HG03095 (cell line): ENCODE data around the gene ZNF577.

Experiments used
- ATAC-seq: cut with Tn5 transposase; IDR thresholded peaks from one replicate; pipeline ENCODE4 v1.9.1; 2021; ENCODE audit warnings: moderate library complexity; ENCODE audit not compliant: unreplicated experiment

The ZNF577 gene

DNA sequence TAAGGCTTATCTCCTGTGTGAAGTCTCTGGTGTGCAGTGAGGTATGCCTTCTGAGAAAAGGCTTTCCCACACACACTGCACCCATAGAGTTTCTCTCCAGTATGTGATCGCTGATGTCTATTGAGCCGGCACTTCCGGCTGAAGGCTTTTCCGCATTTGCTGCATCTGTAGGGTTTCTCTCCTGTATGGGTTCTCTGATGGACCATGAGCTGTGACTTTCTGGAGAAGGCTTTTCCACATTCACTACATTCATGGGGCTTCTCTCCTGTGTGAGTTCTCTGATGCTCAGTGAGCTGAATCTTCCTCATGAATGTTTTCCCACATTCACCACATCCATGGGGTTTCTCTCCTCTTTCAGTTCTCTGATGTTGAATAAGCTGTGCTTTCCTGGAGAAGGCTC lies 14.7 kb downstream of the ZNF577 start:
- ATAC-seq = no peak

DNA sequence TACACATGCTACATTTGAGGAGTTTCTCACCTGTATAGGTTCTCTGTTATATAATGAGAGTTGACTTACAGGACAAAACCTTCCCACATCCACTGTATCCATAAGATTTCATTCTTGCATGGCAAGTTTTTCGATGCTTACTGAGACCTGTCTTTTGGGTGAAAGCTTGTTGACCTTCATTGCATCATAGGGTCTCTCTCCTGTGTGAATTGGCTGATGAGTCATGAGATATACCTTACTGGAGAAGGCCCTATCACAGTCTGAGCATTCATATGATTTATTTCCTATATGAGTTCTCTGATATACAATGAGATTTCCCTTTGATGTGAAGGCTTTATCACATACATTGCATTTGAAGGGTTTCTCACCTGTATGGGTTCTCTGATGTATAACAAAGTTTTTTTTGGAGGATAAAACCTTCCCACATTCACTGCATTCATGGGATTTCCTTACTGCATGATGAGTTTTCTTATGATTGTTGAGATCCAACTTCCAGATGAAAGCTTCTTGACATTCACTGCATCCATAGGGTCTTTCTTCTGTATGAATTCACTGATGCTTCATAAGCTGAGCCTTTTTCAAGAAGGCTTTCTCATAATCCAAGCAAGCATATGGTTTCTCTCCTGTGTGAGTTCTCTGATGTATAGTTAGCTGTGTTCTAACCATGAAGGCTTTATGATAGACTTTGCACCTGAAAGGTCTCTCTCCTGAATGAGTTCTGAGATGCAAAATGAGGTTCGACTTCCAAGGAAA lies 25.7 kb downstream of the ZNF577 start:
- ATAC-seq = no peak

DNA sequence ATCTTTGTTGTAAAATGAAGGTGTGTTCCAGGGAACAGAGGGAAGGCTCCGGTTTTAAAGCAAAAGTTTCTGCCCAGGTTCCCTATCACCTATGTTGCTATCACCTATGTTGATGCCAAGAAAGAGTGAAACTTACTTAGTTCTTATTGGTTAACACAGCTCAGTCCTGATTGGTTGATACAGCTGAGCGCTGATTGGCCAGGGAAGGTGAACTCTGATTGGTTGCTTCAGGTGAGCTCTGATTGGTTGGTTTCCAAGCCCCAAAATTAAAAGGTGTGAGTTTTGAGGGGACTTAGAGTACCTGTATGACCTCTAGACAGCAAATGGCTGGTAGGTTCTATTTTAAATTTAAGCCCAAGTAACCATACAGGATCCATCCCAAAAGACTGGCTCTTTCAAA lies 50.6 kb downstream of the ZNF577 start:
- no peak for ATAC-seq

DNA sequence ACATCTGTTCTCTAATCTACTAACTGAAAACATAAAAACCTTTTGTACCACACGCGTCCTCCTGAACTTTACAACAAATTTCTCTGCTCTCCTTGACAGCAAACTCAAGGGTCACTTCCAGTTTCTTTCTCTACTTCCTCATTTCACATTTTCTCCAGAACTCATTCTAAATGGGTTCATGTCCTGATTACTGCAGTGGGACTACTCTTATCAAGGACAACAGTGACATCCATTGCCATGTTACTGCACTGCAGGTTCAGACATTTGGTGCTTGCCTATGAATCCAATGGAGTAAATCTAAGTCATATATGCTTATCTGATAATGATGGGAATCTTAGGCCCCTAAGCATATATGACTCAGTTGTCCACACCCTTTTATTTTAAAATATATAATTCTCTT lies 57.5 kb downstream of the ZNF577 start:
- no peak for ATAC-seq

DNA sequence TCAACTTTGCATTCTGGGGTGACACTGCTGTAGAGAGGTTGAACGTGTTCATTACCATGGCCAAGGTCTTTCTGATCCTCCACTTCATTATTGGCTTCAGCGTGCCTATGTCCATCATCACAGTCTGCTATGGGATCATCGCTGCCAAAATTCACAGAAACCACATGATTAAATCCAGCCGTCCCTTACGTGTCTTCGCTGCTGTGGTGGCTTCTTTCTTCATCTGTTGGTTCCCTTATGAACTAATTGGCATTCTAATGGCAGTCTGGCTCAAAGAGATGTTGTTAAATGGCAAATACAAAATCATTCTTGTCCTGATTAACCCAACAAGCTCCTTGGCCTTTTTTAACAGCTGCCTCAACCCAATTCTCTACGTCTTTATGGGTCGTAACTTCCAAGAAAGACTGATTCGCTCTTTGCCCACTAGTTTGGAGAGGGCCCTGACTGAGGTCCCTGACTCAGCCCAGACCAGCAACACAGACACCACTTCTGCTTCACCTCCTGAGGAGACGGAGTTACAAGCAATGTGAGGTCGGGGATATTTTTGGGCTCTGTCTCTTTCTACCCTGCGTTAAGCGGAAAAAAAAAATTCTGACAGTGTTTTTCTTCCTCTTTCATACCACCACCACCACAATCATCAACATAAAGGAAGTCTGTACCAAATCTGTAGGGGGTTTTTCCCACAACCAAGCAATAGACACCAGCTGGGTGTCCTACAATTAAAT lies 63.3 kb downstream of the ZNF577 start:
- ATAC-seq = no peak

DNA sequence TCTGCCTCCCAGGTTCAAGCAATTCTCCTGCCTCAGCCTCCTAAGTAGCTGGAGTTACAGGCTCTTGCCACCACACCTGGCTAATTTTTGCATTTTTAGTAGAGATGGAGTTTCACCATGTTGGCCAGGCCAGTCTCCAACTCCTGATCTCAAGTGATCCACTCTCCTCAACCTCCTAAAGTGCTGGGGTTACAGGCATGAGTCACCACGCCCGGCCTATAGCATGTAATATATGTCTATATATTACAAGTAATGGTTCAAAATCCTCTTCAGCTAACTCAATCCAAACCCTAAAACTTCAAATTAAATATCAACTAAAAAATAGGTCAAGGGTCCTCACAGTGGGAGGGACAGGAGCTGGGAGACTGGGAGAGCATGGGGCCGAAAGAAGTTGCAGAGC lies 64.8 kb downstream of the ZNF577 start:
- no peak for ATAC-seq

DNA sequence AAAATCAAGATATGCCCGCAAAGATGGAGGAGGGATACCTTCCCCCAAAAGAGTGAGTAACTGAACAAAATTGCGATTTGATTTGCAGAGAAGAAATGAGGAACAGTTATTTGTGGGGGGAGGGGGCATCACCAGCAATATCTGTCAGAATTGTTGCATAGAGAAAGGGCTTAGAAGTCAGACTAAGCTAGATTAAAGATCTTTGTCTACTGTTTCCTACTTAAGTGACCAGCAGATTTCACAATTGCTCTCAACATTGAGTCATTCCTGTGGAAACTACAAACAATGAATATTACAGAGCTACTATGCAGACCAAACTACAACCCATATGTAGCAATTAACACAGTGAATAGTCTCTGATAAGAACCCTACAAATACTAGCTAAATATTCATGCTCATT lies 65.4 kb downstream of the ZNF577 start:
- ATAC-seq = no peak

DNA sequence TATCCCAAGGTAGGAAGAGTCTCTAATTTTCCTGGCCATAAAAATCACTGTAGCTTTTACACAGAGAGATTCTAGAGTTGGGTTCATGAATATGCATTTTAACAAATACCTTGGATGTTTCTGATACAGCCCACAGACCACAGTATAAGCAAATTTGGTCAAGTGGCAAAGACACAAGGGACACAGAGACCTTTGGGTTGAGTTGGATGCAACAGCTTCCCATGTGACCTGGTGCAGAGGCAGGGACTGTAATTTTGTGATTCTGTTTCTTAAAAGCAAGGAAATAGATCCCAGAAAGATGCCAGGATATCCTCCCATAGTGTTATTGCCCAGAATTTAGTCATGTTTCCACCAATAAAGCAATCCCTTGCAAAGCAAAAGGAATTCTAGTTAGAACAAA lies 65.8 kb downstream of the ZNF577 start:
- no peak for ATAC-seq

DNA sequence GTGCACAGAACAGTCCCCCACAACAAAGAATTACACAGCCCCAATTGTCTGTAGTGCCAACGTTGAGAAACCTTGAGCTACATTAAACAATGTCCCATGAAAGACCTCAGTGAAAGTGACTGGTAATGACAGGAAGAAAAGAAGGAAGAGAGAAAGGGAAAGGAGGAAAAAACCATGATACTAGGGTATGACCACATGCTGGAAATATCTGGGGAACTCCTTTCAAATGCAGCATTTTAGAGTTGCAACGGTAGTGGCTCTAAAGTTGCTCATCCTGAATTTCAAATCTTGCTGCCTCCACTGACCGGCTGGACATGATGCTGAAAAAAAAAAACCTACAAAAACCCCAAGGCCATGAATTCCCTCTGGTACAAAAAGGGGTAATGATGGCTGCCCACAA lies 66.3 kb downstream of the ZNF577 start:
- ATAC-seq = no peak
